ENCODE results near the gene SEC14L5.

The SEC14L5 gene

GRCh38 chr16:4931381-4931780 lies 26.7 kb upstream of the SEC14L5 start:
- no peak for DNase-seq (ENCODE audit: low read depth)

GRCh38 chr16:4933433-4933832 lies 24.7 kb upstream of the SEC14L5 start:
- DNase-seq (ENCODE audit: low read depth), result no peak

- DNase-seq (ENCODE audit: low read depth), result no peak
These were observed 24.2 kb upstream of the SEC14L5 start for GRCh38 chr16:4933871-4934395.

- no peak for DNase-seq (ENCODE audit: low read depth)
These were observed 23.5 kb upstream of the SEC14L5 start for GRCh38 chr16:4934591-4934990.

GRCh38 chr16:4935241-4935855 lies 22.8 kb upstream of the SEC14L5 start:
- DNase-seq (ENCODE audit: low read depth), result no peak

- no peak for DNase-seq (ENCODE audit: low read depth)
These were observed 21.7 kb upstream of the SEC14L5 start for GRCh38 chr16:4936181-4936990.

GRCh38 chr16:4936991-4937781 lies 20.9 kb upstream of the SEC14L5 start, which contains the start of gene PPL:
Gene PPL (minus strand): TSS chr16:4937148. CDS start chr16:4937045, 103 bp downstream.
- no peak for DNase-seq (ENCODE audit: low read depth)

- DNase-seq (ENCODE audit: low read depth), result no peak
These were observed 20.1 kb upstream of the SEC14L5 start for GRCh38 chr16:4937782-4938682.

- no peak for DNase-seq (ENCODE audit: low read depth)
These were observed 19.5 kb upstream of the SEC14L5 start for GRCh38 chr16:4938683-4939030.

- DNase-seq (ENCODE audit: low read depth), result no peak
These were observed 17.4 kb upstream of the SEC14L5 start for GRCh38 chr16:4940719-4941118.

- no peak for DNase-seq (ENCODE audit: low read depth)
These were observed 15.6 kb upstream of the SEC14L5 start for GRCh38 chr16:4942481-4942880.

GRCh38 chr16:4944333-4945281 lies 13.5 kb upstream of the SEC14L5 start:
- peak; percentile 94 for DNase-seq (ENCODE audit: low read depth)

- no peak for DNase-seq (ENCODE audit: low read depth)
These were observed 12.3 kb upstream of the SEC14L5 start for GRCh38 chr16:4945560-4946502.

GRCh38 chr16:4946917-4947316 lies 11.2 kb upstream of the SEC14L5 start:
- DNase-seq (ENCODE audit: low read depth), result no peak

- DNase-seq (ENCODE audit: low read depth), result peak; percentile 21
These were observed 10.2 kb upstream of the SEC14L5 start for GRCh38 chr16:4947722-4948503.

GRCh38 chr16:4948903-4949766 lies 9.0 kb upstream of the SEC14L5 start:
- DNase-seq (ENCODE audit: low read depth), result no peak

GRCh38 chr16:4949986-4950385 lies 8.1 kb upstream of the SEC14L5 start:
- no peak for DNase-seq (ENCODE audit: low read depth)
